GM19438 (cell line): ENCODE measurements around the gene MPPE1.
"Not testable (repeated sequence)": the region's sequence is repeated elsewhere in the genome, so short reads cannot be mapped to it uniquely, and the experiment has no call there.

Experiments used
- ATAC-seq: cut with Tn5 transposase; IDR thresholded peaks from one replicate; pipeline ENCODE4 v1.9.1; 2021; ENCODE audit warnings: low read depth; ENCODE audit not compliant: unreplicated experiment

MPPE1 gene

DNA sequence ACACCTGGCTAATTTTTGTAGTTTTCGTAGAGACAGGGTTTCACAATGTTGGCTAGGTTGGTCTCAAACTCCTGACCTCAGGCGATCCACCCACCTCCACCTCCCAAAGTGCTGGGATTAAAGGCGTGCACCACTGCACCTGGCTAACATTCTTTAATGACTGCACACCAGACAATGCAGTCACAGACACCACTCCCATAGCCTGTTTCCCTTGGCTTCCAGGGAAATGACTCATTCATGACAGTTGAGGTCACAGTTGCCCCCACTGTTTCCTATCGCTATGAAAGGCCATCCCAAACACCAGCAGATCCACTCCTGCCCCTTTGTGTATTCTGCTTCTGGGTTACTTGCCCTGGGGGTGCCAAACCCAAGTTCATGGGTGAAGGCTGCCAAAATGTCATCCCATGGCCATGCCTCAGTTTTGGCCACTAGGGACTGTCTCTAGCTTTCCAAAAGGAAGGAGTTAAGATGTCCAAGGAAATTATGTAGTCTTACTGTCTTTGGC lies 48.2 kb downstream of the MPPE1 start:
- ATAC-seq = no peak

DNA sequence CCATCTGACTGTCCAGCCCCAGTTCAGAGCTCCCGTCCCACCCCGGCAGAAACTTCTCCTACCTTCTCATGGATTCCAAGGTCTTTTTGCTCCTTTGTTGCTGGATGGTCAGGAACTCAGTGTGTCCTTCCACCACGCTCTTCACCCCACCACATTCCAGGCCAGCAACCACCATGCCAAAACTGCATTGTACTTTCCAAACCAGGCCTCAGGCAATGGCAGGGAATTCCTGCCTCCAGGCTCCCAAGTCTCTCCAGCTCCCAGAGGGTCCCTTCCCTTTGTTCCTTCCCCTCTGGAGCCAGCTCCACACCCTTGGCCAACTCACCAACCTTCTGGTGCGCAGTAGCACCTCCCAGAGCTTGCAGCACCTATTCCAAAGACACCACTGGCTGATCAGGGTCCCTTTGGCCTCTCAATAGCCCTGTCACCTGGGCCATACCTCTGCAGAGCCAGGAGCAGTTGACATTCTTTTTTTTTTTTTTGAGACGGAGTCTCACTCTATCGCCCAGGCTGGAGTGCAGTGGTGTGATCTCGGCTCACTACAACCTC lies 48.8 kb downstream of the MPPE1 start:
- no peak for ATAC-seq

DNA sequence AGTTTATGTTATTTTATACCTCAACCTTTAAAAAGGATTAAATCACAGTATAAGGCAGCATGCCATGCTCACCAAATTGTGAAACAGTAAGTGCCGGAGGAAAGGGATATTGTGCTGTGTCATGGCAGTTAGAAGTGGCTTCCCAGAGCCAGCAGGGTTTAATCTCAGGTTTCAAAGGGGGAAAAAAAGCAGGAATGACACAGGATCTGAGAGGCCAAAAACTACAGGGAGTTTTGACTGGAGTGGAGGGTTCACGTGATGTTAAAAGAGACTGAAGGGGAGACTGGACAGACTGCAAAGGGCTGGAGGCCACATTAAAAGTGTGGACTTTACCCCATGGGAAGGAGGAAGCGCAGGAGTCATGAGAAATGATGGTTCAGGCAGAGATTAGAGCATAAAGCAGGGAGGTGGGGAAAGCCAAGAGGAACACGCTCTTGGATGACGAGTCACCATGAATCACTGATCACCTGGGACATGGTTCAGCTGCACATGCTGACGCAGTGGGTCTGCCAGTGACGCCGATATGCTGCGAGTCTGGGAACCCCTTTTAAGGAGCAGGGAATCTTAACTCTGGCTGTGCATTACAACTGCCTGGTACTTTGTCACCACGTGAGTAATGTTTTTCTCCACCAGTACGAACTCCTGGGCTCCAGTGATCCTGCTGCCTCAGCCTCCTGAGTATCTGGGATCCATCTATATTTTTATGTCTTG lies 50.8 kb downstream of the MPPE1 start:
- no peak for ATAC-seq

DNA sequence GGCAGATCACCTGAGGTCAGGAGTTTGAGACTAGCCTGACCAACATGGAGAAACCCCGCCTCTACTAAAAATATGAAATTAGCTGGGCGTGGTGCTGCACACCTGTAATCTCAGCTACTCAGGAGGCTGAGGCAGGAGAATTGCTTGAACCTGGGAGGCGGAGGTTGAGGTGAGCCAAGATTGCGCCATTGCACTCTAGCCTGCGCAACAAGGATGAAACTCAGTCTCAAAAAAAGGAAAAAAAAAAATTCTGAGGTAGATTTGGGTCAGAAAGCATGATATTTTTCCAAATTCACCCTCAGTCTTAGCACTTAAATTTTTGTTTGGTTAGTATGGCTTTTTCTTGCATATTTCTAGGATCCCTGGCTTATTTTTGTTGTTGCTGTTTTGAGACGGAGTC lies 53.6 kb downstream of the MPPE1 start:
- ATAC-seq = not testable (repeated sequence)

DNA sequence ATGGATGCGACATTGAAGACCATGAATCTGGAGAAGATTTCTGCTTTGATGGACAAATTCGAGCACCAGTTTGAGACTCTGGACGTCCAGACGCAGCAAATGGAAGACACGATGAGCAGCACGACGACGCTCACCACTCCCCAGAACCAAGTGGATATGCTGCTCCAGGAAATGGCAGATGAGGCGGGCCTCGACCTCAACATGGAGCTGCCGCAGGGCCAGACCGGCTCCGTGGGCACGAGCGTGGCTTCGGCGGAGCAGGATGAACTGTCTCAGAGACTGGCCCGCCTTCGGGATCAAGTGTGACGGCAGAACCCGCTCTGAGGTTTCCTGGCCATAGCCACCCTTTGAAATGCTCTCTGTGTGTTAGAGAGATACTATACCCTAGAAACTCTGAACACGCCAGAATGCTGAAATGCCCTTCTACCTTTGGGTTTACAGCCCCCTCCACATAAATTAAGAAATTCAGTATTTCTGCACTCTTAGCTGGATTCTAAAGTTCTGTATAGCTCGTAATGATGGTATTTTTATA lies 56.2 kb downstream of the MPPE1 start:
- ATAC-seq = peak; percentile 33

DNA sequence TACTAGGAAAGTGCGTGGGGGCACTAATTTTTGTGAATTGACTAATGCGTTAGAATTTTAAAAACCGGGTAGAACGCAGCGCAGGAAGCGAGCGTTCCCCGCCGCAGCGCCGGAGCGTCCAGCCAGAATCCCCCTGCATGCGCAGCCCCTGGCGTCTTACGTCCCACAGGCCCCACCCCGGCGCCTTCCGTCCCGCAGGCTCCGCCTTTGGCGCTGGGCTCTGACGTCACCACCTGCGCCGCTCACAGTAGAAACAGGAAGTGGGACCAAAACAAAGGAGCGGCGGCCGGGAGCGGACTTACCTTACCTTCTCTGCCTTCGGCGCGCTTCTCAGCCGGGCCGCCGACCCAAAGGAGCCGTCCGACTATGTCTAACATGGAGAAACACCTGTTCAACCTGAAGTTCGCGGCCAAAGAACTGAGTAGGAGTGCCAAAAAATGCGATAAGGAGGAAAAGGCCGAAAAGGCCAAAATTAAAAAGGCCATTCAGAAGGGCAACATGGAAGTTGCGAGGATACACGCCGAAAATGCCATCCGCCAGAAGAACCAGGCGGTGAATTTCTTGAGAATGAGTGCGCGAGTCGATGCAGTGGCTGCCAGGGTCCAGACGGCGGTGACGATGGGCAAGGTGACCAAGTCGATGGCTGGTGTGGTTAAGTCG lies 56.8 kb downstream of the MPPE1 start, which contains the start of gene CHMP1B:
Gene CHMP1B, plus strand, starts transcription at position 268 of the 660 bp plus-strand sequence. Its CDS starts 99 bp downstream, at position 367.
- peak; percentile 95 for ATAC-seq

DNA sequence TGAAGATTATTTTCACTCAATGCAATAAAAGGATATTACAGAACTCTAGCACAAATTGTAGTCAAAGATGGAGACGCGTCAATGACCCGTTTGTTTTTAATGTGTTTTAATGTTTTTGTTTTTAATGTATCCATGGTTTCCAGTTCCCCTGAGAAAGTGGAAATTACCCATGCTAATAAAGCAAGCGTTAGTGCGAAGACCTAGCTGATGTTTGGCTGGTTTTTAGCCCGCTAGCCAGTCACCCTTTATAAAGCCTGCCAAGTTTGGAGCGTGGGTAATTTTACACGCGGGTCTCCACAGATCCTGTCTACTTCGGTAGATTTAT lies 57.3 kb downstream of the MPPE1 start:
- ATAC-seq = peak; percentile 24

DNA sequence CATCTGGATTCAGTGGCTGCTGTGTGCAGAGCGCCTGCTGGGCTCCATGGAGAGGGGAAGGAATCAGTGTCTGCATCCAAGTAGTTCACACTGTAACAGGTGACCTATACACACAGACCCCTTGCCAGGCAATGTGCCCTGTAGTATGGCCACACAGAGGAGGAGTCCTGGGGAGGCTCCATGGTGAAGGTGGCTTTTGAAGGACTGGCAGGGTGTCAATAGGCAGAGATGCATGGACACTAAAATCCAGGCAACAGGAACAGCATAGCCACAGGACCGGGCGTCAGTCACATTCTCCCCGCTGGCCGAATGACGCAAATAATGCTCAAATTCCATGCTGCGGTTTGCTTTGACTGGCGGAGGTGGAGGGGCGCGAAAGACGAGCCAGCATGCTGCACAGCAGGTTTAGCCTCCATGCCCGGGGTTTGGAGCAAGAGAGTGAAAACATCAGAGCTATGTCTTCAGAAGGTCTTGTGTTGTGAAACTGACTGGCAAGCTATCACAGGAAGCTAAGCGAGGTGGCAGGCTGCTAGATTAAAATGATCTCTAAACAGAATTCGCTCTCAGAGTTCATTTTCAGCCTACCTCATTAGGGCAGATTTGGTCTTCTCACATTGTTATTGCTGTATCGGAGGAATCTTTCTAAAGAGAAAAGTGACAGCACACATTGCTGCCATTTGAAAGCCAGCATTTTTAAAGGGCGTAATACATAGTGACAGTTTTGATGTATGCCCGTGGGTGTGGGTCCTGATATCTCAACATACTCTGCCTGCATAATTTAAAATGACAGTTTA lies 58.1 kb downstream of the MPPE1 start:
- no peak for ATAC-seq

DNA sequence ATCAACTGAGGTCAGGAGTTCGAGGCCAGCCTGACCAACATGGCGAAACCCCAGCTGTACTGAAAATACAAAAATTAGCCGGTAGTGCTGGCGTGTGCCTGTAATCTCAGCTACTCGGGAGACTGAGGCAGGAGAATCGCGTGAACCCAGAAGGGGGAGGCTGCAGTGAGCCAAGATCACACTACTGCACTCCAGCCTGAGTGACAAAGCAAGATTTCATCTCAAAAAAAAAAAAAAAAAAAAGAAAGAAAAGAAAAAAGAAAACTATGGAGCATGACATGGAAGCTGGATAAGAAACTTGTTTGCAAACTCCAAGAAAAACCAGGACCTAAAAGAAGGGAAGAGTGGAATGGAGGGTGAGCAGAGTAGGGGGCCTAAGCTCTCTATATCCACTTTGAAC lies 58.8 kb downstream of the MPPE1 start:
- no peak for ATAC-seq

DNA sequence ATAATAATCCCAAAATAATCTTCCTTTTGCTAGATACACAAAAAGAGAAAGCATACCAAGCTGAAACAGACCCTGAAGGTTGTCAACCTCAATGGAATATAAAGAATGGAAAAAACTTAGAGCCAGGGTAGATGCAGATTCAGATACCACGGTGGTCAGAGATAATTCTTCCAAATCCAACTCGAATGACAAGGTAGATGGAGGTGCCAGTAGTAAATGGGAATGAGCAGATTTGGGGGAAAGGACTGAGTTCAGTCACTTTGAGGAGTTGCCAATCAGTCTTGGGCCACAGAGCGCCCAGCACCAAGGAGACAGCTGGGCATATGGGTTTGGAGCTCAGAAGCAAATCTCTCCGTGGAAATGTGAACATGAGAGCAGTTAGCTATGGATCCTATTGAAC lies 60.3 kb downstream of the MPPE1 start:
- no peak for ATAC-seq

DNA sequence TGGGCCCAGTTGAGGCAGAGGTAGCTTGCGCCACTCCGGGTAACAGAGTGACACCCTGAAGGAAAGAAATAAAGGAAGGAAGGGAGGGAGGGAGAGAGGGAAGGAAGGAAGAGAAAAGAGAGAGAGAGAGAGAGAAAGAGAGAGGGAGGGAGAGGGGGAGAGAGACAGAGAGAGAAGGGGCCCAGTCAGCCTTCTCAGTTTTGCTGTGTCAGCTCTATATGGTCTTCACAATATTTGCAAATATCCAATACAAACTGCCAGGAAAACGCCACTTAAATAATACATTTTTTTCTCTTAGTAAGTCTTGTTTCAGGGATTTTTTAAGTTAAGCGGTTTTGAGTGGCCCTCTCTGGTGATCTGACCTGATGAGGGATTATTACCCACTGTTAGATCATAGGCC lies 62.5 kb downstream of the MPPE1 start:
- ATAC-seq = no peak

DNA sequence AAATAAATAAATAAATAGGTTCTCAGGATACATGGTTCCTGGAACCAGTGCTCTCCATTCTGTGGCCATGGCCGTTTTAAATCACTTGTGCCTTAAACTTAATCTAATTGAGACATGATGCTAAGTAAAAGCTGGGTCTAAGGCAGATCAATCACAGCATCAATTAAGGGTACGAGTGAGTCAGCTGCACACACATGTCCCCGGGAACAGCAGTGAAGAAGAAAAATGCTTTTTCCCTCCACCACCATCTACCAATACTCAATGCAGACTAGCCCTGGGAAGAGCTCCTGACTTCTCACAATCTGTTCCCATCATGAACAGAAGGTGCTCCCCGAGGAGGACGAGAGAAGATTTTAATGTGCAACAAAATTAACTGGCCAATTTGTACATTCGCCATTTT lies 63.7 kb downstream of the MPPE1 start:
- no peak for ATAC-seq

DNA sequence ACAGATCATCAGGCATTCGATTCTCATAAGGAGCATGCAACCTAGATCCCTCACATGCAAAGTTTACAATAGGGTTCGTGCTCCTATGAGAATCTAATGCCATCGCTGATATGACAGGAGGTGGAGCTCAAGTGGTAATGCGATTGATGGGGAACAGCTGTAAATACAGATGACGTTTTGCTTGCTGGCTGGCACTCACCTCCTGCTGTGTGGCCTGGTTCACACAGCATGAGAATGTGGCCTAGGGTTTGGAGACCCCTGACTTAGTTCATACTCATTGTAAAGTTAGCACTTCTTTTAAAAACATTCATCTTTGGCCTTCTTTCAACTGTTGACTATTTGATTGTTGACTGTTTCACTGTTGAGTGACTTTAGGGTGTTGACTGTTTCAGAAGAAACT lies 65.6 kb downstream of the MPPE1 start:
- ATAC-seq = no peak

DNA sequence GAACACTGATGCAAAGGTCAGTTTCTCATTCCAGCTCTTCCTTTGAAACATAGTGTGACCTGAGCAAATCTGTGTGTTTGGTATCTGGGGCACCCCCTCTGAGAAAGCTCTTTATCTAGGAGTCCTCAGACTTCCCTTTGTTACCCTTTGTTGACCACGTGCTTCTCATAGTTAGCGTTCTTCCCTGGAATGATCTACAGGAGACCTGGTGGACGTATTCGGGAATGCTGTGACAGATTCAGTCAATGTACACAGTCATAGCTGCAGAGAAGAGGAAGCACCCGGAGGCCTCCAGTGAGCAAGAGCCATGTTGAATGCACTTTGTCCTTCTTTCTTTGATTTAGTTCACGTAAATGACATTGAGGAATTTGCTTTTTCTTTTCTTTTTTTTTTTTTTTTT lies 67.6 kb downstream of the MPPE1 start:
- no peak for ATAC-seq

DNA sequence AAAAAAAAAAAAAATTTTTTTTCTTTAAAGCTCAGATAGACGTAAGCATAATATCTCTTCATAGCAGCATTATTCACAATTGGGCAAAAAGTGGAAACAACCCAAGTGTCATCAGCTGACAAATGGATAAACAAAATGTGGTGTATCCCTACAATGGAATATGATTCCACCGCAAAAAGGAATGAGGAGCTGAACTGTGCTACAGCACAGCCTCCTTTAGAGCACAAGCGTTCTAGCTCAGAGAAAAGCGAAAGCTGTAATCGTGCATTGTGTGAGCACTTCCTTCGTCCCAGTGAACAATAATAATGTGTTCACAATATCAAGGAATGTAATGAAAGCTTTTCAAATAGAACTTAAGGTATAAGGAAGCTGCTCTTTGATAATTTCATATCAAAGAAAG lies 68.6 kb downstream of the MPPE1 start:
- ATAC-seq = no peak

DNA sequence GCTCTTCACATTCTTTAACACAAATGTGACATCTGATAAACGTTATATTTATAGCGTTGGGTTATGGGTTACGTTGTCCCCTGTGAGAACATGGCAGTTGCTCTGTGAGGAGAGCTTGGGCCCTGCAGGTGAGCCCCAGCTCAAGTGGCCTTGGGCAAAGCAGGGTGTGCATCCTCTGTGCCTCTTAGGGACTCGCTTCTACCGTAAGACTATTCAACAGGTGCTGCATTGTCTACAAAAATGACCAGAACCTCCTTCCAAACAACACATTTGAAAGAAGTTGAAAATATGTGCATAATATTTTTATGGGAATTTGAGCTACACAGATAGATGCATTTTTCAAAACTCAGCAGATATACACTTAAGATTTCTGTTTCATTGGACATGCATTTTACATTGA lies 73.3 kb downstream of the MPPE1 start:
- ATAC-seq = no peak
